Measurements from ENCODE around the gene OTUB1.

GRCh38 chr11:64034411-64034811 is 48.2 kb downstream of the OTUB1 start:
- TF ChIP-seq POLR2A (IDR thresholded peaks at IDR 0.05) (no peak), CTCF (IDR thresholded peaks at IDR 0.05) (no peak)

All from breast epithelium (tissue), 3 donors.